Esophagus muscularis mucosa (tissue), 4 donors: Measurements from ENCODE around the gene PPIP5K2.

Experiments
- CTCF ChIP-seq, 3 experiments: fragments of 200-600 bp in 2 of 3; fragments of 450-650 bp in 1 of 3; sonication (generic) in 2 of 3; IDR thresholded peaks; one replicate each; pipeline ENCODE4 v1.5.1; 2017 to 2019; ENCODE audit warnings: antibody characterized with exemption in 3 of 3, mild to moderate bottlenecking in 2 of 3, moderate library complexity in 1 of 3
- EP300 ChIP-seq: sonication (generic); formaldehyde crosslinking; IDR thresholded peaks from one replicate; pipeline ENCODE4 v1.6.1; 2017; ENCODE audit warnings: antibody characterized with exemption
- POLR2A ChIP-seq: fragments of 450-650 bp; IDR thresholded peaks from one replicate; pipeline ENCODE4 v1.6.1; 2017; ENCODE audit warnings: antibody characterized with exemption, moderate library complexity, mild to moderate bottlenecking, low read depth
- POLR2AphosphoS5 ChIP-seq, 2 donors: sonication (generic); formaldehyde crosslinking; IDR thresholded peaks; one replicate each; pipeline ENCODE4 v1.6.1; 2017; ENCODE audit warnings: antibody characterized with exemption in 2 of 2

- TF ChIP-seq CTCF (IDR thresholded peaks at IDR 0.05) (no peak), POLR2AphosphoS5 (IDR thresholded peaks at IDR 0.05) (no peak), EP300 (no peak), POLR2A (no peak)
These were observed 7.3 kb downstream of the PPIP5K2 start for GRCh38 chr5:103127292-103127817.
